Body of pancreas (tissue), 4 donors: ENCODE results near the gene CCNB2.

Experiments
- POLR2A ChIP-seq, 3 donors: fragments of 450-650 bp; IDR thresholded peaks; one replicate each; pipeline ENCODE4 v1.6.1; 2016; ENCODE audit warnings: antibody characterized with exemption in 3 of 3, mild to moderate bottlenecking in 2 of 3
- TF ChIP-seq, protein P1 (sequence below), 7 experiments: fragments of 450-650 bp in 4 of 7; fragments of 200-600 bp in 3 of 7; sonication (generic) in 3 of 7; IDR thresholded peaks; one replicate each; pipeline ENCODE4 v1.5.1; 2016 to 2019; ENCODE audit warnings: antibody characterized with exemption in 7 of 7

DNA sequence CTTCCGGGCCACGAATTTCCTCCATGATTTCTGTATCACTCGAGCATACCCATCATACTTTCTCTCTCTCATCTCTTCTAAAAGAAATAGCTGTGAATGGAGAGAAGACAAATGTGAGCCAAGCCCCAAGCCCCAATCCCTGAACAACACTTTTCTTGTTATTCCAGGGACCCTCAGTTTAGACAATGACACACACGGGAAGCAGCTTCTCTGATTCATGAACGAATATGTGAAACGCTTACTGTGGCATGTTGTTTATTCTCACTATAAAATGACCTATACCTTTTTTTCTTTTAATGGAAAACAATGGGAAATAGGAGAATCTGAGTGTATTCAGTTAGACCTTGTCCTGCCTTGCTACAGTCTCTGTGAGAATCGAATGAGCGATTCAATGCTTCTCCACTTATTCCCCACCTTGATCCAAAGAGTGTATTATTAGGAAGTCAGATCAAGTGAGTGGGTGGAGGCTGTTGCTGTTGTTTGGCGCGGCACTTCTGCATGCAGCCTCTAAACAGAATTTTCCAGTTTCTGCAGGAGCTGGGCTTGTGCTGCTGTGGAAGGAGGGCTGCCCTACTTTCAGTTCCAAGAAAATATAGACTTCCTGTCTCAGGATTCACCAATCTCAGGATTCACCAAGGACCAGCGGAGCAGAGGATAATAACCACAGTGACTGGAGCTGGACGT is 69.3 kb downstream of the CCNB2 start:
- TF ChIP-seq, protein P1, sequence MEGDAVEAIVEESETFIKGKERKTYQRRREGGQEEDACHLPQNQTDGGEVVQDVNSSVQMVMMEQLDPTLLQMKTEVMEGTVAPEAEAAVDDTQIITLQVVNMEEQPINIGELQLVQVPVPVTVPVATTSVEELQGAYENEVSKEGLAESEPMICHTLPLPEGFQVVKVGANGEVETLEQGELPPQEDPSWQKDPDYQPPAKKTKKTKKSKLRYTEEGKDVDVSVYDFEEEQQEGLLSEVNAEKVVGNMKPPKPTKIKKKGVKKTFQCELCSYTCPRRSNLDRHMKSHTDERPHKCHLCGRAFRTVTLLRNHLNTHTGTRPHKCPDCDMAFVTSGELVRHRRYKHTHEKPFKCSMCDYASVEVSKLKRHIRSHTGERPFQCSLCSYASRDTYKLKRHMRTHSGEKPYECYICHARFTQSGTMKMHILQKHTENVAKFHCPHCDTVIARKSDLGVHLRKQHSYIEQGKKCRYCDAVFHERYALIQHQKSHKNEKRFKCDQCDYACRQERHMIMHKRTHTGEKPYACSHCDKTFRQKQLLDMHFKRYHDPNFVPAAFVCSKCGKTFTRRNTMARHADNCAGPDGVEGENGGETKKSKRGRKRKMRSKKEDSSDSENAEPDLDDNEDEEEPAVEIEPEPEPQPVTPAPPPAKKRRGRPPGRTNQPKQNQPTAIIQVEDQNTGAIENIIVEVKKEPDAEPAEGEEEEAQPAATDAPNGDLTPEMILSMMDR (IDR thresholded peaks at IDR 0.05), result no peak
- TF ChIP-seq POLR2A (IDR thresholded peaks at IDR 0.05), result no peak
